Ishikawa (cell line): ENCODE results near the gene PTPN6.

ENCODE experiments used
- EP300 ChIP-seq: IDR thresholded peaks from 2 replicates; pipeline ENCODE4 v1.6.1; 2012; ENCODE audit warnings: borderline replicate concordance
- REST ChIP-seq: IDR thresholded peaks from 2 replicates; pipeline ENCODE4 v1.6.1; 2012; ENCODE audit warnings: low read depth, mild to moderate bottlenecking
- TEAD4 ChIP-seq: IDR thresholded peaks from 2 replicates; pipeline ENCODE4 v1.6.1; 2012
- USF1 ChIP-seq: IDR thresholded peaks from 2 replicates; pipeline ENCODE4 v1.6.1; 2012
- YY1 ChIP-seq: IDR thresholded peaks from 2 replicates; pipeline ENCODE4 v1.6.1; 2012; ENCODE audit warnings: low read depth

- TF ChIP-seq USF1: 0 out of 2 replicates have a peak, but pooled peaks have one; percentile 4
- TF ChIP-seq EP300: peak; percentile 19; the same call in 1 of the 2 replicates
- TF ChIP-seq TEAD4: 0 out of 2 replicates have a peak, but pooled peaks have one; percentile 36
- no peak; the same call in 1 of the 2 replicates for TF ChIP-seq YY1
- TF ChIP-seq REST: no peak
These were observed 23.7 kb upstream of the PTPN6 start, which contains the start of gene ATN1 for GRCh38 chr12:6927379-6928021.
